Activated T-helper 1 cell treated with anti-CD3 and anti-CD28 coated beads, Interleukin-2, amount 50 U/mL, for 16 hours (primary cell): ENCODE data around the gene COL6A1.

Experiments used
- DNase-seq, 2 donors: peaks; one replicate each; pipeline ENCODE4 v3.0.0-alpha.2; 2020; ENCODE audit warnings: low read depth in 1 of 2, low spot score in 1 of 2

COL6A1 gene

GRCh38 chr21:45982758-45983648 is 1.4 kb downstream of the COL6A1 start:
- DNase-seq = no peak

- no peak for DNase-seq
These were observed 2.0 kb downstream of the COL6A1 start for GRCh38 chr21:45983649-45983965.

DNA sequence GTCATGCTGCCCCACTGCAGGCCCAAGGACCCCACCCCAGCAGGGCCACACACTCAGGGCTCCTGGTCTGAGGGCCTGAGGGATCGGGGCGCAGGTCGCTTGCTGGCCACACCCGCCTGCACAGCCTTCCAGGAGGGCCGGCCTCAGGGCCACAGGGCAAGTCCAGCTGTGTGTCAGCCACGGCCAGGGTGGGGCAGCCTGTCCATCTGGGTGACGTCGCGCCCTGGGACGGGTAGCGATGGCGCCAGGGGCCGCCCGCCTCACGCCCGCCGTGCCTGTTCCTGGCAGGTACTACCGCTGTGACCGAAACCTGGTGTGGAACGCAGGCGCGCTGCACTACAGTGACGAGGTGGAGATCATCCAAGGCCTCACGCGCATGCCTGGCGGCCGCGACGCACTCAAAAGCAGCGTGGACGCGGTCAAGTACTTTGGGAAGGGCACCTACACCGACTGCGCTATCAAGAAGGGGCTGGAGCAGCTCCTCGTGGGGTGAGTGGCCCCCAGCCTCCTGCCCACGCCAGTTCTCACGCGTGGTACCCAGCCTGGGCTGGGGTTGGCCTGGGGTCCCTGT is 2.5 kb downstream of the COL6A1 start:
- no peak for DNase-seq

DNA sequence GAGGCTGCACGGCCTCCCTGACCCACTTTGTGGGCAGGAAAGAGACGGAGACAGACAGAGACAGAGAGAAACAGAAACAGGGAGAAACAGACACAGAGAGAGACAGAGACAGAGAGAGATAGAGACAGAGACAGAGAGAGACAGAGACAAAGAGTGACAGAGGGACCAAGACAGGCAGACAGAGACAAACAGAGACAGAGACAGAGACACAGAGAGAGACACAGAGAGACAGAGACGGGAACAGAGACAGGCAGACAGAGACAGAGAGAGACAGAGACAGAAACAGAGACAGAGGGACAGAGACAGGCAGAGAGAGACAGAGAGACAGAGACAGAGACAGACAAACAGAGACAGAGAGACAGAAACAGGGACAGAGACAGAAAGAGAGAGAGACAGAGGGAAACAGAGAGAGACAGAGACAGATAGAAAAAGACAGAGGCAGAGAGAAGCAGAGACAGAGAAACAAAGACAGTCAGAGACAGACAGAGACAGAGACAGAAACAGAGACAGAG is 3.1 kb downstream of the COL6A1 start:
- no peak for DNase-seq

DNA sequence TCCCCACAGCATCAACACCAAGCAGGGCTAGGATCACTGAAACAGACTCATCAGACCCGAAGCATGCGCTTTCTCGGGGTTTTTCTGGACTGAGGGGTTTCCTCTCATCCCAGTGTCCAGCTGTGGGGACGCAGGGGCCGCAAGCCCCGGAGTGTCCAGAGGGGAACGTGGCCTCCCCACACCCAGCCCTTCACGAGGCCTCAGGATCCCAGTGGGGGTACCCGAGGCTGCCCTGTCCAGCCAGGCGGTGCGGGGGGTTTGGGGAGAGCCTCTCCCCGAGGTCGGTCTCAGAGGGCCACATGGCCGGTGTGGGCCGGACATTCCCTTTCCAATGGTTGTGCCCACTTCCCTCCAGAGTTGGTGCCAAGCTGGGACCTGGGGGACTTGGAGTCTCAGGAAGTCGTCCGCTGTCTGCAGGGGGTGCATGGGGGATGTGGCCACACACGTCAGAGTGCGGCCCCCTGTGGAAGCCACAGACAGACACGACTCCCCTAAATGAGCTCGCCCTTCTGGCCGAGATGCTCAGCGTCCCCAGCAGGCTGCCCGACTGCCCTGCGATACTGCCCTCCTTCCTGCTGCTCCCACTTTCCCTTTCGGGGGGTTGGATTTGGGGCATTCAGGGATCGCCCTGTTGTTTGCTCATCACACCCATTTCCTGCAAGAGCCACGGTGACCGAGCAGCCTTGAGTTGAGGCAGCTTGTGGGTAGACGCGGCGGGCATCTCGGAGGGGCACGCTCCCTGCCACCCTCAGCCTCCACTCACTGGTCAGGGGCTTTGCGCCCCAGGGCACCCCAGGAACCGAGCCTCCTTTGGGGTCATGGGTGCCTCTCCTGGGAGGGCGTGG is 4.1 kb downstream of the COL6A1 start:
- DNase-seq = no peak

- DNase-seq = no peak
These were observed 4.9 kb downstream of the COL6A1 start for GRCh38 chr21:45986316-45987051.

GRCh38 chr21:45987121-45987711 is 5.6 kb downstream of the COL6A1 start:
- DNase-seq = no peak

DNA sequence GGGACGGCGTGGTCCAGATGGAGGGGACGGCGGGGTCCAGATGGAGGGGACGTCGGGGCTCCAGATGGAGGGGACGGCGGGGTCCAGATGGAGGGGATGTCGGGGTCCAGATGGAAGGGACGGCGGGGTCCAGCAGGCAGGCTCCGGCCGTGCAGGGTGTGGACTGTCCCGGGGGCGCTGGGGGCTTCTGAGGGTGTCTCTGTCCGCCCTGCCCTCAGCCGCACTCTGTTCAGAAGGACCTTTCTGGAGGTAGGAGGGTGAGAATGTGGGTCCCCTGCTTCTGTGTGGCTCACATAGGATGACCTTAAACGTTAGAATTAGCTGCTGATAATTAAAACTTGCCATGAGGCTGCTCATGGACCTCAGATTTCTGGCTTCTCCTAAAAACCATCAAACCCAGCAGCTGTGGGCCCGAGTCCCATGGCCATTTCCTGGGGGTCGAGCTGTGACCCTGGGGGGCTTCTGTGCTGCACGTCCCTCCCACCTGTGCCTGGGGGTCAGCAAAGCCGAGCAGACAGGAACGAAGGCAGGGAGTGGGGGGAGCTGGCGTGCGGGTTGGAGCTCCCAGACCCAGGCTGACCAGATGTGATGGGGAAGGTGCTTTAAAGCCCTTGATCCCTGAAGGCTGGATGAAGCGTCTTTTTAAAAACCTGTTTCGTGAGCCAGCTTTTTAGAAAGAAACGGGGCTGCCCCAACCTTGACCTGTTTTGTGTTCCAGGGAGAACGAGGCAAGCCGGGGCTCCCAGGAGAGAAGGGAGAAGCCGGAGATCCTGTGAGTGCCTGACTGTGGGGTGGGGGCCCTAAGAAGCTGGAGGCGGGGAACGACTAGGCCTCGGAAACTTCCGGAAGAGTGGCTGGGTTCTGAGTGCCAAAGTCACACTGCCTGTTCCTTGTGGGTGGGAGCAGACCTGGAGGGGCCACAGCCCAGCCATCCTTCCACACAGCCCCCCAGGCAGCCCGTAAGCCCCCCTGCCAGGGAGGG is 7.1 kb downstream of the COL6A1 start:
- no peak for DNase-seq

GRCh38 chr21:45989355-45990048 is 7.9 kb downstream of the COL6A1 start:
- DNase-seq = no peak

GRCh38 chr21:45990049-45990711 is 8.6 kb downstream of the COL6A1 start:
- no peak for DNase-seq

GRCh38 chr21:45990741-45991605 is 9.4 kb downstream of the COL6A1 start:
- no peak for DNase-seq

DNA sequence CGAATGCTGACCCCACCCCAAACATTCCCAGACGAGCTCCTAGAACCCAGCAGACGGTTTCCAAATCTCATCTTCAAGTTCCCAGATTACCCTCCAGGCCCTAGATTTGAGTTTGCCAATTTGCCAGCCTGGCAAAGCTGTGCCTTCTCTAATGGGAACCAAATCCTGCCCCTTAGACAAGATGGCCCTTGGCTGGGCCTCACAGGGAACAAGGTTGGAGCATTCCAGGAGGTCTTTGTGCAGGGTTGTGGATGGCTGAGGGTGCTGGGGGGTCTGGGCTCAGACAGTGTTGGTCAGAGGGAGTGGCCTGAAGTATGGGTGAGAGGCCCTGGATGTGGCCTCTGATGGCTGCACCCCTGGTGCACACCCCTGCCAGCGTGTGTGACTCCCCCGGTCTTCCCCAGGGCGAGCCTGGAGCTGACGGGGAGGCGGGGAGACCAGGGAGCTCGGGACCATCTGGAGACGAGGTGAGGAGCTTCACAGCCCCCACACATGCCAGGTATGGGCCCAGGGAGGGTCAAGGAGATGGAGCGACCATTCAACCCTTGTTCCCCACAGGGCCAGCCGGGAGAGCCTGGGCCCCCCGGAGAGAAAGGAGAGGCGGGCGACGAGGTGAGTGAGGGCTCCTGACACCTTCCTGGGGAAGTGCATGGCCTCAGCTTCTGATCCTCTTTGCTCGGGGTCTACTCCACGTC is 10.2 kb downstream of the COL6A1 start:
- DNase-seq = no peak

- no peak for DNase-seq
These were observed 11.0 kb downstream of the COL6A1 start for GRCh38 chr21:45992301-45993209.

DNA sequence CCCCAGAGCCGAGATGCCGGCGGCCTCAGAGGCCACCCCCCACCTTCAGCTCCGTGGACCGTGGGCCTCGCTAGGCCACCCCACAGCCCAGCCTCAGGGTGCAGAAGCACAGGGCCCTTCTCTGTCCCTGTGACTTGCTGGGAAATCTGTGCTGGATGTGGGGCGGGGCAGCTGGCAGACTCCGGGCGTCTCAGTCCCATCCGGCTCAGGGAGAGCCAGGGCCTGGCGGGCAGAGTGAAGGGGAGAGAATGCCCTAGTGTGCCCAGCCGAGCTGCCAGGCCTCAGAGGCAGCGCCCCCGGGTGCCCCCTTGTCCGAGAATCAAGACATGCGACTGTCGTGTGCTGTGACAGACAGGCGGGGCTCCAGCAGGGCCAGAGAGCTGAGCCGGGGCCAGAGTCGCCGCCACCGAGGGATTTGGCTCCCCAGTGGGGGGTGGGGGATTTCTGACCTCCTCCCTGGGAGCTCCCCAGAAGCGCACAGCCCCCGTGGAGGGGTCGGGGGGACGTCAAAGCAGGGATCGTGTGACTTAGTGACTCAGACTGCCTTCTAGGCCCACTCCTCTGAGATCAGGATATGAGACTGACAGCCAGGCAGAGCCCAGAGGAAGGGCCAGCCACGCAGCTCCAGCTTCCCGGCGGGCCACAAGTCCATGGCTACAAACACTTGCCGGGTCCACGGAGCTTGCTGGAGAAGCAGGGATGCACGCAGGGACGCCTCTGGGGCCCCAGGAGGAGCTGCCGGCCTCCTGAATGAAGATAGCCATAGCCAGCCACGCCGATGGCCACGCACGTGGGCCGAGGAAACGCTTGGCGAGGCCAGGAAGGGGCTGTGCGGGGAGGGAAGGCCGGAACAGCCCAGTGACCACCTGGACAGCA is 11.9 kb downstream of the COL6A1 start:
- DNase-seq = peak in 1 of 2 donors; percentile 3
